Smooth muscle cell of the pulmonary artery (primary cell): ENCODE data around the gene MYOC. TPM values are rescaled to one million over a fixed set of nuclear protein-coding genes. Genes with fewer than 3 reads are reported as not detected.

Experiments
- total RNA-seq: library from RNA; depleted of rRNA; stranded (reverse); fragments of >200 nt; gene quantifications from 2 replicates; pipeline ENCODE4 v1.2.3, GENCODE V29; 2014

Gene MYOC
- 0.13 TPM in 1 of 2 replicates, not detected in the other for total RNA-seq

DNA sequence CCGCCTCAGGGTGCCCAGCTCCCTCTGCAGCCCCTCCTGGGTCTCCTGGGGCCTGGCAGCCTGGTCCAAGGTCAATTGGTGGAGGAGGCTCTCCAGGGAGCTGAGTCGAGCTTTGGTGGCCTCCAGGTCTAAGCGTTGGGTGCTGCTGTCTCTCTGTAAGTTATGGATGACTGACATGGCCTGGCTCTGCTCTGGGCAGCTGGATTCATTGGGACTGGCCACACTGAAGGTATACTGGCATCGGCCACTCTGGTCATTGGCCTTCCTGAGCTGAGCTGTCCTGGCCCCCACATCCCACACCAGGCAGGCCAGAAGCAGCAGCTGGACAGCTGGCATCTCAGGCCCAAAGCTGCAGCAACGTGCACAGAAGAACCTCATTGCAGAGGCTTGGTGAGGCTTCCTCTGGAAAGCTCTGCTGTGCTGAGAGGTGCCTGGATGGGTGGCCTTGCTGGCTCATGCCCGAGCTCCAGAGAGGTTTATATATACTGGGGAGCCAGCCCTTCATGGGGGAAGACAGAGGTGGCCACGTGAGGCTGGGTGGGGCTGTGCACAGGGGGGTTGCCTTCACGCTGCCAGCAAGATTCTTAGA lies at the start of gene MYOC:
Gene MYOC, minus strand, starts transcription at position 455 of the 589 bp plus-strand sequence. Its CDS starts 77 bp downstream, at position 378.

DNA sequence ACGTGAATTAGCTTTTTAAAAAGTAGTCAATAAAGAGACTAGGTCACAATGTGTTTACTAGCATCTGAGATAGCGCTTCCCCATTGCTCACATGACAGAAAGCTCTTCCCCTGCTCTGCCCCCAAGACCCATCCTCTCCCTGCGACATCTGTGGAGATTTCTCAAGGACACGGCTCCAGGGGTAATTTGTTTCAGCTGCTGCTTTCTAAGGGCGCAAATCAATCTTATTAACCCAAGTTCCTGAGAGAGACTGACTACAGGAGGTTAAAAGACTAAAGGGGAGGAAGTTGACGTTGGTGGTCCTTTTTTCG lies 30.4 kb downstream of the MYOC start, which contains the start of gene MYOCOS:
Gene MYOCOS, plus strand, starts transcription at position 92 of the 311 bp plus-strand sequence. CDS start 1,641 bp downstream, outside the sequence.

Other genes with a start within 250 kb of the MYOC start
- 72.5 and 76.4 TPM in 2 replicates for gene PRRC2C, start 167.2 kb downstream of the MYOC start, total RNA-seq
- gene MYOCOS, start 30.4 kb downstream of the MYOC start, total RNA-seq: 0.17 TPM in 1 of 2 replicates, not detected in the other
- 6.6 and 10.0 TPM in 2 replicates for gene VAMP4, start 89.4 kb upstream of the MYOC start, total RNA-seq
- 20.5 and 24.9 TPM in 2 replicates for gene METTL13, start 129.0 kb upstream of the MYOC start, total RNA-seq
- gene DNM3, start 188.8 kb upstream of the MYOC start, total RNA-seq: 0.76 and 0.78 TPM in 2 replicates